ENCODE results near the gene DUS1L.

- TF ChIP-seq CTCF (IDR thresholded peaks at IDR 0.05) (no peak), POLR2A (IDR thresholded peaks at IDR 0.05) (no peak)
These were observed 7.8 kb upstream of the DUS1L start for GRCh38 chr17:82073446-82073845.
